Tibial nerve (tissue), 4 donors: ENCODE results near the gene LEMD2. TPM values are rescaled to one million over a fixed set of nuclear protein-coding genes. Genes with fewer than 3 reads are reported as not detected.

Experiments
- DNase-seq, 2 donors: peaks; one replicate each; pipeline ENCODE4 v3.0.0-alpha.2; 2019; ENCODE audit warnings: low spot score in 2 of 2
- H3K27ac ChIP-seq, 4 donors: fragments of 200-600 bp; sonication (generic) in 3 of 4; one replicate each; pipeline ENCODE4 v1.5.1; 2017 to 2019; ENCODE audit warnings: mild to moderate bottlenecking in 1 of 4
- H3K27me3 ChIP-seq, 2 donors: fragments of 200-600 bp; sonication (generic) in 1 of 2; one replicate each; pipeline versions ENCODE4 v1.5.1 to v1.6.0; 2017 to 2019
- H3K36me3 ChIP-seq, 3 donors: fragments of 200-600 bp; sonication (generic); one replicate each; pipeline ENCODE4 v1.5.1; 2018 to 2019
- H3K4me1 ChIP-seq, 4 donors: fragments of 200-600 bp; sonication (generic) in 3 of 4; one replicate each; pipeline ENCODE4 v1.5.1; 2017 to 2019
- H3K4me3 ChIP-seq, 4 donors: fragments of 200-600 bp; sonication (generic) in 3 of 4; one replicate each; pipeline ENCODE4 v1.5.1; 2017 to 2019; ENCODE audit warnings: mild to moderate bottlenecking in 1 of 4, moderate library complexity in 1 of 4
- H3K9me3 ChIP-seq, 4 donors: fragments of 200-600 bp; sonication (generic) in 3 of 4; one replicate each; pipeline ENCODE4 v1.5.1; 2017 to 2019
- CTCF ChIP-seq, 5 experiments: fragments of 200-600 bp in 3 of 5; fragments of 450-650 bp in 2 of 5; sonication (generic) in 3 of 5; IDR thresholded peaks; one replicate each; pipeline ENCODE4 v1.5.1; 2016 to 2019; ENCODE audit warnings: antibody characterized with exemption in 5 of 5, mild to moderate bottlenecking in 3 of 5, moderate library complexity in 2 of 5
- EP300 ChIP-seq, 2 donors: sonication (generic); formaldehyde crosslinking; IDR thresholded peaks; one replicate each; pipeline ENCODE4 v1.6.1; 2017; ENCODE audit warnings: antibody characterized with exemption in 2 of 2, mild to moderate bottlenecking in 1 of 2
- POLR2A ChIP-seq, 2 donors: fragments of 450-650 bp; IDR thresholded peaks; one replicate each; pipeline ENCODE4 v1.6.1; 2017; ENCODE audit warnings: antibody characterized with exemption in 2 of 2, mild to moderate bottlenecking in 2 of 2, moderate library complexity in 2 of 2
- WGBS, 2 donors: methylation state at CpG; one replicate each; pipeline ENCODE4 v1.1.5; 2018; 5-methylcytosine and 5-hydroxymethylcytosine counted together
- total RNA-seq, 4 donors: library from RNA; depleted of rRNA; stranded (reverse); fragments of >200 nt; gene quantifications; one replicate each; pipeline ENCODE4 v1.1.0, GENCODE V29; 2016

Gene LEMD2
- total RNA-seq, 4 donors from 2014 or later, result 55.7 to 97.8 (median 70.1) TPM

- WGBS, 2 donors, result 91 to 95% methylated on average over 7 of the region's 7 CpGs
- Histone ChIP-seq H3K9me3 (no peaks in the 10 kb centered on the region), H3K27ac (no peak overlapping the region)
Observed at GRCh38 chr6:33725891-33726673, 62.8 kb downstream of the LEMD2 start.

GRCh38 chr6:33725222-33725621 is 63.7 kb downstream of the LEMD2 start:
- no peaks in the 10 kb centered on the region for H3K36me3 ChIP-seq
- no peaks in the 10 kb centered on the region for H3K9me3 ChIP-seq
- H3K4me3 ChIP-seq, result no peak overlapping the region
- no peak overlapping the region for H3K27ac ChIP-seq
- no peaks in the 10 kb centered on the region for H3K4me1 ChIP-seq
- H3K27me3 ChIP-seq, result no peaks in the 10 kb centered on the region
- 85 to 86% methylated on average over 10 to 14 of the region's 14 CpGs for WGBS, 2 donors
- no peak for DNase-seq
- TF ChIP-seq POLR2A (IDR thresholded peaks at IDR 0.05) (no peak), EP300 (IDR thresholded peaks at IDR 0.05) (no peak), CTCF (IDR thresholded peaks at IDR 0.05) (no peak)

More at GRCh38 chr6:33725891-33726673, 62.8 kb downstream of the LEMD2 start:
- no peak overlapping the region for H3K4me3 ChIP-seq
- H3K27me3 ChIP-seq, result no peaks in the 10 kb centered on the region
- no peak for DNase-seq
- no peaks in the 10 kb centered on the region for H3K36me3 ChIP-seq
- no peaks in the 10 kb centered on the region for H3K4me1 ChIP-seq
- TF ChIP-seq POLR2A (IDR thresholded peaks at IDR 0.05), result no peak
- TF ChIP-seq EP300 (IDR thresholded peaks at IDR 0.05), result no peak
- no peak for TF ChIP-seq CTCF (IDR thresholded peaks at IDR 0.05)

- Histone ChIP-seq H3K27ac (no peak overlapping the region), H3K9me3 (no peaks in the 10 kb centered on the region), H3K36me3 (no peaks in the 10 kb centered on the region), H3K27me3 (no peaks in the 10 kb centered on the region), H3K4me1 (no peaks in the 10 kb centered on the region), H3K4me3 (no peak overlapping the region)
- no peak for DNase-seq
- 72 to 73% methylated on average over 13 of the region's 13 CpGs for WGBS, 2 donors
- no peak for TF ChIP-seq POLR2A (IDR thresholded peaks at IDR 0.05)
- no peak for TF ChIP-seq CTCF (IDR thresholded peaks at IDR 0.05)
- no peak for TF ChIP-seq EP300 (IDR thresholded peaks at IDR 0.05)
Observed at GRCh38 chr6:33724102-33725023, 64.6 kb downstream of the LEMD2 start.

GRCh38 chr6:33723371-33724085 is 65.4 kb downstream of the LEMD2 start:
- TF ChIP-seq EP300 (IDR thresholded peaks at IDR 0.05), result no peak
- no peak for TF ChIP-seq POLR2A (IDR thresholded peaks at IDR 0.05)
- no peak for TF ChIP-seq CTCF (IDR thresholded peaks at IDR 0.05)
- Histone ChIP-seq H3K4me1 (peaks cover 0 to 2% (median 0%) of the 10 kb centered on the region in 4 donors), H3K27me3 (no peaks in the 10 kb centered on the region), H3K9me3 (no peaks in the 10 kb centered on the region), H3K4me3 (no peak overlapping the region), H3K27ac (no peak overlapping the region), H3K36me3 (no peaks in the 10 kb centered on the region)
- 54 to 55% methylated on average over 3 of the region's 3 CpGs for WGBS, 2 donors
- DNase-seq, result no peak
